T-helper 1 cell treated with Interleukin-12 subunit alpha and Interleukin-12 subunit beta and Interleukin-4 antibody, amounts not matched to agents 30 ng/mL and 1 ng/mL, for 36 hours (primary cell): Measurements from ENCODE around the gene FAM240A. TPM values are rescaled to one million over a fixed set of nuclear protein-coding genes. Genes with fewer than 3 reads are reported as not detected.

Experiments used
- intact Hi-C: fragments of 100-400 bp; cut with micrococcal nuclease; formaldehyde crosslinking; loops from one replicate; pipeline ENCODE4 v1.15.1; 2024
- total RNA-seq: library from RNA; stranded (reverse); gene quantifications from 2 replicates; pipeline ENCODE4 v1.2.3, GENCODE V29; 2022

The FAM240A gene
- total RNA-seq, 1 donor from 2014 or later, result not detected

DNA sequence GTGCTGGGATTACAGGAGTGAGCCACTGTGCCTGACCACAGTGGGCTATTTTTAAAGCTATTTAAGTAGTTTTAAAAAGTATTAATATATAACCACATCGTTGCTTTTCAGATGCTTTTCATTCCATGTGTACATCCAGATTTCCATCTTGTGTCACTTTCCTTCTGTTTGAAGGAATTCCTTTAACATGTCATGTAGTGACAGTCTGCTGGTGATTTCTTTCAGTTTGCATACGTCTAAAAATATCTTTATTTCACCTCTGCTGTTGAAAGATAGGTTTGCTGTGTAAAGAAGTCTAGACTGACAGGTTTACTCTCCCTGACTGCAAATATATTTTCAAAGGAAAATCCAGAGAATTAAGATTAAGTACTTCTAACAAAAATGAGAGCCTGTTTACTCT is 12.2 kb downstream of the FAM240A start:
- intact Hi-C loops, result no loop called here

DNA sequence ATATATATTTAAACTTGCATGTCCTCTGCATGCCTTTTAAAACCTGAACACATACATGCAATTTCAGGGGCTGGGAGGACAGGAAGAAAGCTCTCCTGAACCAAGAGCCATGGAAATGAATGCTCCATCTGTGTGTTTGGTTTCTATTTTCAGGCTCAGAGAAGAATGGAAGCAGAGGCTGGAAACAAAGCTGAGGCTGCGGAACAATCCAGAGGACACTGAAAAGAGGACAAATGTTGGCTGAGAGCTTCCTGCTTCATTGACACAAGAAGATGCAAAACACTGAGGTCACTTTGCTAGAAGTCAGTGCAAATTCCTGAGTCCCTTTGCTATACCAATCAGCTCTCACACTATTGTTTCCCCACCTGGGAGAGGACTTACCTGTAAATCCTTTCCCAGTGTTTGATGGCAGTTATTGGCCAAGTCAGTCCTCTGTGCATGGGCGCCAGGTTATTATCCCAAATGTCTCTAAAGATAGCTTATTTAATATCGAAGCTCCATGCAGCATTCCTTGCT is 12.7 kb downstream of the FAM240A start:
- intact Hi-C loops, result no loop called here

DNA sequence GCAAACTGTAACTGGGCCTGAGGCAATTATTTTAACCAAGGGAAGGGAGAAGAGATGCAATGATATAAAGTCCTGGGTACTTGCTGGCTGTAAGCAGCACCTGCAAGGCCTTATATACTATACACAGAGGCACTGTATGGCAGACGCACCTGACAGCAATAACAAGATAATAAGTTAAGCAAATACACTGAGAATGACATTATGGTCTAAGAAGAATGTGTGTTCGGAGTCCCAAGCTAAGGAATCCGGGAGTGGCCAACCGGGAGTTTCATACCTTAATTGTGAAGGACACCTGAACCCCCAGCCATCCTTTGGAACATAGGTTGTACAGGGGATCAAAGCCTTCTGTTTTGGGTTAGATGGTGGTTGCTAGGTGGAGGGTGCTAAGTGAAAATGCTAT is 13.7 kb downstream of the FAM240A start:
- intact Hi-C loops, result no loop called here

DNA sequence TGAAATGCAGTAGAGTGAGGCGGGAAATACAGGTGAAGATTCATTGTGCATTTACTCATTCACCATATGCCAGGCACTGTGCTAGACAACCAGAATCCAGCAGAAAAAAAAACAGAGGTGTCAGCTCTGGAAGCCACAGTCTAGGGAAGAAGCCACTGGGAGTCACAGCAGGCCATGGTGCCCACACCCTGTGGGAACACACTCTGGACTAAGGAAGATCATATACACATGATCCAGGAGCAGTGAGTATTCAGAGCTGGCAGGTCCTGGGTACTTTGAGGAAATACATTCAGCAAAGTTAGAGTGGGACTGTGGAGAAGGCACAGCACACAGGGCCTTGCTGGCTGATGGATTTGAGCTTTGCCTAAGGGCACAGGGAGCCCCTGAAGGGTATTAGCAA is 14.8 kb downstream of the FAM240A start:
- intact Hi-C loops, result no loop called here

DNA sequence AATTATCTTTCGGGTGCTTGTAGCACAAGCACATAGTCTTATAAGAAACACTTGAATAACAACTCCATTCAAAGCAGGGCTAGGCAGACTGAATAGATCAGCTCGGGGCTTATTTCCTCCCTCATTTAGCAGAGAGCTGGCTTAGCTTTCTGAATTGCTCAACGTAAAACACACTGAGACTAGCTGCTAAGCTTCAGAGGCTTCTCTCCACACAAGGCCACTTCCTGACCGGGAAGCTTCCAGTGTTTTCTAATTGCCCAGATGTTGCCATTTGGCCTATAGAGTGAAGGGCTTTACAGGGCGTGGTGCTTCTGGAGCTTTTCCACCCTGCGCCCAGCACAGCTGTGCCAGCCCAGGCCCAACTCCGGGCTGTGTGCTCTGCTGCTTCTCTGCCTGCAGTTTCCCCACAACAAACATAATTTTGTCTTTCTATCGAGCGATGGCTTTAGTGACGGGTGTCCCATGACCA is 16.6 kb downstream of the FAM240A start:
- intact Hi-C loops, result loop anchor here (1.0 kb wide), 1 partner anchor 71 kb away; no protein-coding TSS in a partner anchor

DNA sequence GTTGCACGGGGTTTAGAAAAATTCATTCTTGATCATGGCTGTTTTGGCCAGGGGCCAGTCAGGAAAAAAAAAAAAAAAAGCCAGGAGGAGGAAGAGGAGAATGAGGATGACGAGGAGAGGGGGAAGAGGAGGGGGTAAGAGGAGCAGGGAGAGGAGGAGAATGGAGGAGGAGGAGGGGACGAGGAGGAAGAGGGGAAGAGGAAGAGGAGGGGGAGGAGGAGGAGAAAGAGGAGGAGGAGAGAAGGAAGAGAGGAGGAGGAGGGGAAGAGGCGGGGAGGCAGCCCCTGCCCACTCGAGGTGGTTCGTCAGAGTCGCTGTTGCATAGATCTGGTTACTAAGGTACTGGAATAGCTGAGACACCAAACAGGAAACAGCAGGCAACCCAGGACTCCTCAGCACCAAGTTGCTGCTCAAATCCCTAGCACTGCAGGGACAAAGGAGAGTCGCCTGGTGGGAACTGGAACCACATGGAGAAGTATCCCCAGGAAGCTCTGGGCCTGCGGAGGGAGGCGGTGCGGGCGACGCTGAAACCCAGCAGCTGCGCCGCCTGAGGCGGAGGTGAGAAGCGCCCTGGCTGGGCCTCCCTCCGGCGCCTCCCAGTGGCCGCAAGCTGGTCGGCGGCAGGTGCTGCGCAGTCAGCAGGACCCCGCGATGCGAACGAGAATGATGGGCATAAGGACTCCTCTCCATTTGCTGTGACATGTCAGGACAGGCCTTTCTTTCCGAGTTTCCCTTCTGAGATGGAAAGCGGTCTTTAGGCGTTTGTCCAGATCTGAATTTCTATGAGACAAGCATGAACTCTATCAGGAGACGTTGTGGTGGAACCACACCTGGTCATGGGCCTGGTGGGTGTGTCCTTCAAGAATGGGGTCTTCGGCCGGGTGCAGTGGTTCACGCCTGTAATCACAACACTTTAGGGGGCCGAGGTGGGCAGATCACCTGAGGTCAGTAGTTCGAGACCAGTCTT is 17.5 kb downstream of the FAM240A start:
- intact Hi-C loops, result loop anchor here (1.0 kb wide), 2 partner anchors 72 to 142 kb away; no protein-coding TSS in a partner anchor

DNA sequence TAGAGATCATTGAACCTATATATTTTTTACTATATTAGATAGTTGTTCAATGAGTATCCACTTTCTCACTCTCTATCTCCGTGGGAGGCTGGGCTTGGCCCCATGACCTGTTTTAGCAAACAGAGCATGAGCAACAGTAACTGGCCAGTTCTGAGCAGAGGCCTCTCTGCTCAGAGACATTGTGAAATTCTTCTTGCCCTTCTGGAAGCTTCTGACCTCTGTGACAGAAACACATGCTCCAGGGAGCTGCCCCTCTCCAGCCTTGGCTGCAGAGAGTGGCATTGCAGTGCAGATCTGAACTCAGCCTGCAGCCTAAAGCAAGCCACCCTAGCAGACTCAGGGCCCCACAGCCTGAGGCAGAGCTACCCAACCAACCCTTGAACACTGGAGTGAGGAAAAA is 20.5 kb downstream of the FAM240A start:
- intact Hi-C loops, result no loop called here

DNA sequence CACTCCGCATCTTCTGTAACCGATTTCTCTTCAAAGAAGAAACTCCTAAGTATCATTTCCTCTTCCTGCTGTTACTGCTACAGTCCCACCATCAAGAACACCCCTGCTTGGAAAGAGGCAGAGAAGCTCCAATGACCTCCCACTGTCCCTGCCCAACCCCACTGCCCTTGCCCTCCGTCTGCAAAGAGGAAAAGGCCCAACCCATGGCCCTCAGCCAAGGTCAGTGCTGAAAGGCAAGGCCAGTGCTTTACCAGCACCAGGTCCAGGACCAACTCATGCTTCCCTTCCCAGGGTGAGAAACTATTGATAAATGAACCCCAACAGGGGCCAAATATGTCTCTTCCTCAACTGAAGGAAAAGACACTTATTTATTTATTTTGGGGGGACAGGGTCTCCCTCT is 22.5 kb downstream of the FAM240A start:
- intact Hi-C loops, result no loop called here

DNA sequence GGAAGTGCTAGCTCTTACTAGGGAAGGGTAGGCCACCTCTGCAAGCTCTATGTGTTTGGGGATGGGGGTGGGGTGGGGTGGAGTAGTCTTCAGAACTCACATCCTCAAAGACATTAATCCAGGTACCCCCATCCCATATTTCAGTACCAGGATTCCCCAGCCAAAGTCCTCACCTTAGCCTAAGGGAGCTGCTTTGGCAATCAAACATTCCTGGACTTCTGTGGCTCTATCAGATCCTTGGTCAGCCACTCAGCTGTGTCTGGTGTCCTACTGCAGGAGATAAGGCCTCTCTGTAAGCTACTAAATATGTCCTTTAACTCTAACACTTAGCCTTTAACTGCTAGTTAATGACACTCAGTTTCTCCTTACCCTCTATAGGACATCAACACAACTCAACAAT is 26.9 kb downstream of the FAM240A start:
- intact Hi-C loops, result no loop called here

DNA sequence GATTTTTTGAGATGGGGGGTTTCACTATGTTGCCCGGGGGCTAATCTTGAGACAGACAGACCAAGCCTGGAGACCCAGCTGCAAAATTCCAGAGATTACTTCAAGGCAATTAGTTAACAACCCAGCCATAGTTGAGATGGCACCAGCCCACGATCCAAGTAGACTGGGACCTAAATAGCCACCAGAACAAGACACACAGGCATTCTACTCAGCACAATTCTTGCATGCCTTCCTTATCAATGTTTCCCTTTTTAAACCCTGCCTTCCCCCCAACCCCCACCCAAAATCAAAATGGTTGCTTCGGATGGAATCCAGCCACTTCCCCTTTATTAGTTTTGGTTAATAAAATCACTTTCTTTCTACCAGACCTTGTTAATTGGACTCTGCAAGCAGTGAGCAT is 28.6 kb downstream of the FAM240A start:
- intact Hi-C loops, result no loop called here

DNA sequence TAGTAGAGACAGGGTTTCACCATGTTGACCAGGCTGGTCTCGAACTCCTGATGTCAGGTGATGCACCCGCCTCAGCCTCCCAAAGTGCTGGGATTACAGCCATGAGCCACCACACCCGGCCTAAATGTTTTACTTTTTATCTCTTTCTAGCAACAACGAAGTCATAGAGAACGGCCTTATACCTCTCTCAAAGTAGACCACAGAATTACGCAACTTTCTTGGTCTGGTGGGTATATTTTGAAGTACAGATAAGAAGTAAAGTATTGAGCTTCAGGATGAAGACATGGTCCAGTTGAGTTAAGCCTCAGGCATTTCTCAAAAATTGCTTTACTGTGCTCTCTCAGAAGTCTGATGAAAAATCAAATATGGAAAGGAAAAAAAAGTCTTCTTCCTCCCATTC is 30.6 kb downstream of the FAM240A start:
- intact Hi-C loops, result no loop called here

DNA sequence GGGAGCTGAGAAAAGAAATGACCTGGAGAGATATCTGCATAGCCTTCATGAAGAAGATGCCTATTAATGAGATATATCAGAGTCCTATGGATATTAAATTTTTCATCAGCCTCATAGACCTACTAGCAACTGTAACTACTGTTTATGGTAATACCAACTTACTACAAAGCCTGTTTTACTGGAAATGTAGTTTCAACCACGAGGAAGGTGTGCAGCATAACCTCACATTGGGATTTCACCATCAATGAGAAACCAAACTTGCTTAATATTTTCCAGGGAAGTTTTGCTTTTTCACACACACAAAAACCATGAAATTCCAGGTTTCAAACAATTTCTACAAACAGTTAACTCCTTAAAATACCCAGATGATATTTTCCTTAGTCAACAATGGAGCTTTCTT is 31.4 kb downstream of the FAM240A start:
- intact Hi-C loops, result no loop called here

DNA sequence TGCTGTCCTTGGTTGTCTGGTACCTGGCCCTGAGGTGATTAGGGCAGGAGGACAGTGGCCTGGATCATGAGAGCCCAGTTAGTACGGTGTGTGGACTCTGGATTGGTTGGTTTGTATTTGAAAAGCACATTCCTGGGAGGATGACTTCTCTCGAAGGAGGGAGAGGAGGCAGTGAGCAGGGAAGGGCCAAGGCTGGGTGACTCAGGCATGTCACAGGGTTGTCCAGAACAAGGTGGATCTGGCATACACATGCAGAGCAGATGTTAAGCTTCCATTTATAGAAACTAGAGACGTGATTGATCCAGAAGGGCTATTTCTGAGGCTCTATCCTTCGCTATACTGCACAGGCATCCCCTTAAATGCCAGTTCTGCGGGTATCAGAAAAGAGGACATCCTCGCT is 34.4 kb downstream of the FAM240A start:
- intact Hi-C loops, result no loop called here

DNA sequence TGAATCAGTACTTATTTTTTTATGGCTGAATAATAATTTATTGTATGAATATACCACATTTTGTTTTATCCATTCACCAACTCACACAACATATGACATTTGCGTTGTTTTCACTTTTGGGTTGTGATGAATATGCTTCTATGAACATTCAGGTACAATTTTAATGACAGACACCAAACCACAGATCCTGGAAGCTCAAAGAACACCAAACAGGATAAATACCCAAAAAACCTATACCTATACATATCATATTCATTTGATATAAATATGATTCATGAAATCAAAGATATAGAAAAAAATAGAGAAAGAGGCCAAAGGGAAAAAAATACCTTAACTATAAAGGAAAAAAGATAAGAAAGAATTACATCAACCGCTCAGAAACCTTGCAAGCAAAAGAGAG is 35.8 kb downstream of the FAM240A start:
- intact Hi-C loops, result no loop called here

DNA sequence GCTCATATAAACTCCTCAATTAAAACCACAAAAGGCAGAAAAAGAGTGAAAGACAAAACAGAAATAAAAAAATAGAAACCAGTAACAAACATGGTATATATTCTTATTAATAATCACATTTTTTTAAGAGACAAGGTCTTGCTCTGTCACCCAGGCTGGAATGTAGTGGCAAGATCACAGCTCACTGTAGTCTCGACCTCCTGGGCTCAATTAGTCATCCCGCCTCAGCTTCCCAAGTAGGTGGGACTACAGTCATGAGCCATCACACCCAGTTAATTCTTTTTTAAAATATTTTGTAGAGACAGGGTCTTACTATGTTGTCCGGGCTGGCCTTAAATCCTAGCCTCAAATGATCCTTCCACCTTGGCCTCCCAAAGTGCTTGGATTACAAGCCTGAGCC is 37.1 kb downstream of the FAM240A start:
- intact Hi-C loops, result no loop called here

DNA sequence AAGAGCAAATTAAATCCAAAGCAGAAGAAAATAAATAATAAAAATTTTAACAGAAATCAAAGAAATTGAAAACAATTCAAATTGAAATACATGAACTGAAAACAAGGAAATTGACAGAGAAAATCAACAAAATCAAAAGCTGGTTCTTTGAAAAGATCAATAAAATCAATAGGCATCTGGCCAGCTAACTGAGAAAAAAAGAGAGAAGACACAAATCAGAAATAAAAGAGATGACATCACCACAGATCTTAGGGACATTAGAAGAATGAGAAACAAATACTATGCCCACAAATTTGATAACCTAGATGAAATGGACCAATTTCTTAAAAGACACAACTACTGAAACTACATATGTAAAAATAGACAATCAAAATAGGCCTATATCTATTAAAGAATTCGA is 38.8 kb downstream of the FAM240A start:
- intact Hi-C loops, result no loop called here

DNA sequence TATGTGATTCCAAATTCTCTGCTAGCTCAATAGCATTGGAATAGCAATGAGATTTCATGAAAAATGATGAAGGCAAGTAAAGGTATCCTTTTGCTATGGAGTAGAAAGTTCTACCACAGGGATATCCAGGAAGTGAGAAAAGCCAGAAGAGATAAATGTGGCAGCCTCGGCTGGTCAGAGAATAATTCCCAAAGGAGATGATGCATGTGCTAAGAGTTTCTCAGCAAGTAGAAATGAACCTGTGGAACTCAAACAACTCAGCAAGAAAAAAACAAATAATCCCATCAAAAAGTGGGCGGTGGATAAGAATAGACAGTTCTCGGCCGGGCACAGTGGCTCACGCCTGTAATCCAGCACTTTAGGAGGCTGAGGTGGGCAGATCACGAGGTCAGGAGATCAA is 42.9 kb downstream of the FAM240A start:
- intact Hi-C loops, result no loop called here

DNA sequence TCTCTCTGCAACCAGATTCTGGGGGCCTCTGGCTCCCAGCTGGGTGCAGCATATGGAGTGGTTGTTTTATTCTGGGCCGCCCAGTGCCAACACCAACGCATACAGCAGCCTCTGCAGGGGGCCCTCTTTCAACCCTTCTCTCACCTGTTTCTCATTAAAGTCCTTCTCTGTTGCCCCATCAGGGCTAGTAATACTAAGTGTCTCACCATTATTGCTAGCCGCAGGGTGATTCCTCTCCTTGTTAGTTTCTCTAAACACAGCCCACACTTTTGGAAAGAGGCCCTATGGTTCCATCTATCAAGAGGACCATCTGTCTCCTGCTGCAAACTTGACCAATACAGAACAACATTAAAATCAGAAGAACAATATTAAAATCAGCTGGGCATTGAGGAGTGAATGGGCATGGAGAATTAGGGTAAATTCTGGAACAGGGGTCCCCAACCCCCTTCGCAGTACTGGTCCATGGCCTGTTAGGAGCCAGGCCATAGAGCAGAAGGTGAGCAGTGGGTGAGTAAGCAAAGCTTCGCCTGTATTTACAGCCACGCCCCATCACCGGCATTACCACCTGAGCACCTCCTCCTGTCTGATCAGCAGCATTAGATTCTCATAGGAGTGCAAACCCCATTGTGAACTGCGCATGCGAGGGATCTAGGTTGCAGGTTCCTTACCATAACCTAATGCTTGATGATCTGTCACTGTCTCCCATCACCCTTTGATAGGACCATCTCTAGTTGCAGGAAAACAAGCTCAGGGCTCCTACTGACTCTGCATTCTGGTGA is 44.6 kb downstream of the FAM240A start:
- intact Hi-C loops, result no loop called here

DNA sequence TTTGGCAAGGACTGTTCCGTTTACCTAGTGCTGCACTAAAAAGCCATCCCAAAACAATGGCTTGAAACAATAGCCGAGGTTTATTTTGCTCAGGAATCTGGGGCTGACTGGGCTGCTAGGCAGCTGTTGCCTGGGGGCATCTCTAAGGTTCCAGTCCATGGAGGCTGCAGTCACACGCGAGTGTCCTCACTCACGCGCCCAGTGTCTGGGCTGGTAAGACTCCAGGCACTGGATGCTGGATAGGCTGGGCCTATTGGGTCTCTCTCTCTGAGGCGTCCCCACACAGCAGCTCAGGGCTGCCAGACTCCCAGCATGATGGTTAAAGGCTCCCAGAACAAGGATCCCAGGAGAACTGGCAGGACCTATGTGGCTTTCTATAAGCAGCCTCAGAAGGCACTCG is 47.0 kb downstream of the FAM240A start:
- intact Hi-C loops, result no loop called here

DNA sequence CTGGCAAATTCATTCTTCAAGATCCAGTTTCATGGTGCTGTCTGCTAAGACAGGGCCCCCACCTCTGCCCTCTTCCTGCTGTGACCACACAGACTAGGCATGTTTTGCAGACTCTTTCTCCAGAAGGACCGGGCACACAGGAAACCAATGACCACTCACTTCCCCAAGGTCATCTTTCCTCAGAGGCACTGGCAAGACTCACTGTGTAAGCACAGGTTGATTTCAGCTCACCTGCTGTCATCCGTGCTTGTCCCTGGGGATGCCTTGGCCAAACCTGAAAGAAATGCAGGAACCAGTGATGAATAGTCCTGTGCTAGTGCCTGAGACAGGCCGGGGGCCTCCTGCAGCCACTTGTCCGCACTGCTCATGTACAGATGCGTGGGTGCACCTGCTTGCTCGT is 47.7 kb downstream of the FAM240A start:
- intact Hi-C loops, result no loop called here

DNA sequence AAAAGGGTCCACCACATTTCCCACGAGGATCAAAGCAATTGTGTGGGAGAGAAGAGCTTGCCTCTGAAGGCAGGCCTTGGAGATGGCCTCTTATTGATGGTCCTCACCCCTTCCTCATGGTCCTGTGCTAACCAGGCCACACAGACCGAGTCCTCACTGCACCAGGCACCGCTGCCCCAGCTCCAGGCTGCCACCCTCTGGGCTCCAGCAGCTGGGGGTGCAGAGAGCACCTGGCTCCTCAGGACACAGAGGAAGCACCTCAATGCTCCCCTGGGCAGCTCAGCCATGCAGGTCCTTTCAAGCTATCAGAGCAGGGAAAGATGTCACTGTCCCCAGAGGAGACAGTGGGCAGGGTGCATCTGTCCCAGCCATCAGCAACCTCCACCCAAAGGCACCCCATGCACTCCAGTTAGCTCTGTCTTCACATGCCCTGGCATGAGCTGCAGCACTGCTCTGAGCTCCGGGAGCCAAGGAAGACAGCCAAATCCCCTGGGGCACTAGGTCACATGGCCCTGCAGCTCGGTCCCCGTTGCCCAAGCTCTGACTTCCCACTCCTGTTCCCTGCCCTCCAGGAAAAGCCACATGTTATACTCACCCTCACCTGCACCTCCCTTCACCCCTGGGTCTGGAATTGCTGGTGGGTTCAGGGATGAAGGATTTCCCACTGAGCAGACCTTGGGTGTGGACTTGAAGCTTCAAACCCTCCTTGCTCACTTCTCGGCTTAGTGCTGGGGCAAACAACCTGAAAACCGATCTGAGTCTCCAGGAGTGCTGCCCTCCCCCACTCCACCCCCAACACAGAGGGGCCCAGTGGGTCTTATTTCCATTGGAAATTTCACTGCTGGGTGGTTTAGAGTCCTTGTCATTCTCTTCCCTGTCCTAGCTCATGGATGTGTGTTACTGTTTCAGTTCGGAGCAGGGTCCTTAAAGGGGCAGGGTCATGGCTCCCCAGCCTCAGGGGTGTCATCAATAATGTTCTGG is 48.5 kb downstream of the FAM240A start:
- intact Hi-C loops, result no loop called here
